GM18909 (cell line): Measurements from ENCODE around the gene CFAP97D1.

Experiments
- ATAC-seq: cut with Tn5 transposase; IDR thresholded peaks from one replicate; pipeline ENCODE4 v1.9.1; 2021; ENCODE audit warnings: mild to moderate bottlenecking; ENCODE audit not compliant: unreplicated experiment, poor library complexity

Gene CFAP97D1

DNA sequence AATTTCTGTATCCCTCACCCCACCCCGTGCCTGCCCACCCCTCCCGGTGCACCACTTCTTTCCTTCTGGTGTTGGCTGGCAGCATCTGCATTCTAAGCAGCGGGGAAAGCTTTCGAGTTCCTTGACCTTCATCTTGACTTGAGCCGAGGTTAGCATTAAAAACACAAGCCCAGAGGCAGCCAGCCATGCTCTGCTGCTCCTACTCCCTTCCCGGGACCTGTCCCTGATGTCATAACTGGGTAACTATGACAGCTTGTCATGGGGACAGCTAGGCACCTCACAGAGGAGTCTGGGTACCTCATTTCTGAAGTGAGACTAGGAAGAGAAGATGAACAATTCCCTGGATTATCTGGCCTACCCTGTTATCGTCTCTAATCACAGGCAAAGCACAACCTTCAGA lies at the start of gene CFAP97D1:
CFAP97D1 (plus strand) TSS at position 301 of the 400 bp plus-strand sequence; CDS start at position 329, 28 bp downstream.
- ATAC-seq, result no peak

DNA sequence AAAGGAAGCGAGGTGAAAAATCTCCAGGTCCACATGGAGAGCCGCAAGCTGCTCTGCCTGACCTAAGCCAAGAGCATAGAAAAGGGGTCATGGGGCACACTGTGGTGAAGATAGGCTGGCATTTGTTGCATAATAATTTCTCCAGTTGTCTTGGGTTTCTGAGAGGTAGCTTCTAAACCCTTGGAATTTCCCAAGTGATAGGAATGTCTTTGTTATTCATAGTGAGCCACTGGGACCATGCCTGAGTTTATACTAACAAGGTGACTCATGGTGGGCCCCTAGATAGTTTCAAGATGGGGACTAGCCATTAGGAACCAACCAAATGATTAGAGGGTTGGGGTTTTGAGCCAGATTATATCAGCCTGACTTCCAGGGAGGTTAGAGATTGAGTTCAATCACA lies 47.3 kb upstream of the CFAP97D1 start:
- ATAC-seq, result no peak

DNA sequence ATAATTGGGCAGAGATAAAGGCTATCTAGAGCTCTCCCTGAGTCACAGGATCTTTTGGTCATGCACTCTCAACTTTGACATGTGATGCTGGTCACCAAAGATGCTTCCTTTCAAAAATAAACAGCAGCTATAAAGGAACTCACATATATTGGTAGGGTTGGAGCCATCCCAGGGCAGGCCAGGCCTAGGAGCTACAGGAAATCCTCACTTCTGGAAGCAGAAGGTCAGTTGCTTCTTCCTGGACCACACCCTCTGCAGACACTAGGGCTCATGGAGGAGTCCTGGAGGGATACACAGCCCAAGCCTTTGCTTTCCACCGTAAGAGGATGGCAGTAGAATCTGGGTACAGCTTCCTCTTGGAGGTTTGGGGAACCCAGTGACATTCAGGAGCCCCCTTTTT lies 46.3 kb upstream of the CFAP97D1 start:
- no peak for ATAC-seq

DNA sequence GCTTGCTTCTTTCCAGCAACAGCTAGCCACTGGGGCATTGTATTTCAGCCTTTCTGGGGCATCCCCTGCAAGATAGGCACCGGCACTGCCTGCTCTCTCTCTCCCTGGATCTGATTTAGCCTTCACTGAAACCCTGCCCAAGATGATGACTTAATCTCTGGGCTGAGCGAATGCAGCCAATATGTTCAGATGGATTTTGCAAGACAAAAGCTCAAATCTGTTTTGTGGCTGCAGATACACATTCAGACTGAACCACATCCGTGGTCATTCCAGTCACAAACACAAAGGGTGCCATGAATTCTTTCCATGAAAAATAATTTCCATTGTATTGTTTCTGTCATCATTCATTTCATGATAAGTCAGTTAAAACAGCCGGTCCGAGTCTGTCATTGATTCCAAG lies 45.9 kb upstream of the CFAP97D1 start:
- ATAC-seq, result no peak

DNA sequence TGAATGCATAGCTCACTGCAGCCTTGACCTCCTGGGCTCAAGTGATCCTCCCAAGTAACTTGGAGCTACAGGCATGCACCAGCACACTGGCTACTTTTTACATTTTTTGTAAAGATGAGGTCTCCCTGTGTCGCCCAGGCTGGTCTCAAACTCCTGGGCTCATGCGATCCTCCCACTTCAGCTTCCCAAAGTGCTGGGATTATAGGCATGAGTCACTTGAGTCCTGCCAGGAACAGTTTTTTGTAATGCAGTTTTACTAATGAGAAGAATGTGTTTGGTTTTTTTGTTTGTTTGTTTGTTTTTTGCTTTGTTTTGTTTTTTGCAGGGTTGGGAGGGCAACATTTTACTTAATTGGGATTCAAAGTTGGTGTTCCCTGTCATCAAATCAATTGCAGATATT lies 43.8 kb upstream of the CFAP97D1 start:
- ATAC-seq, result no peak

DNA sequence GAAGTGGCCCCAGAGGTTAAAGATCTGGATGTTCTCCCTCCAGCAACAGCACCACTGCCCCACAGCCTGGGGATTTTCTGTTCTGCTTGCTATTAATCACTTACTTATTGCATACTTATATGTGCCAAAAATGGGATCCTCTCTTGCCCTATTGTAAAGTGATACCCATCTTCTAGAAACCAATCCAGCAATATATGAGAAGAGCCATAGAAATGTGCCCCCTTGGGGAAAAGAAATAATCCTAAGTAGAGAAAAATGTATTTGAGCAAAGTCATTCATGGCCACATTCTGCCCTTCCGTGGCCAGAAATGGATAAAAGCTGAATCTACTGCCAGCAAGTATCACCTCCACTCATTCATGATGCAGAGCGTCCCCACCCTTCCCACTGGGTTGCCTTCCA lies 42.5 kb upstream of the CFAP97D1 start:
- no peak for ATAC-seq

DNA sequence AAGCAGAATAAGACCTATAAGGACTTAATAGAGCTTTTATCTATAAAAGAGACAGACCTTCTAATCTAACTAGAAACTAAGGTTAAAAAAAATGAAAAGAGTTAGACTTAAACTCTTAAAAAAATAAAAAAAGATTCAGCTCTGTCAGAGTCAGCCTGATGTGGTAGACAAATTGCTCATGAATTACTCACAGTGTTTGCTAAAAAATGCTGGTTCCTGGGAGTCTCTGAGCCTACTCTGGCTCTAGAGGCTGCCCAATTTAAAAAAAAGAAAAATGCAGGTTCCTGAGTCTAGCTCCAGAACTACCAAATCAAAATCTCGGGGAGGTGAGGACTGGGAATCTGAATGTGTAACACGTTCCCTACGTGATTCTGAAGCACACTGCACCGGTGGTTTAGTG lies 39.7 kb upstream of the CFAP97D1 start:
- no peak for ATAC-seq

DNA sequence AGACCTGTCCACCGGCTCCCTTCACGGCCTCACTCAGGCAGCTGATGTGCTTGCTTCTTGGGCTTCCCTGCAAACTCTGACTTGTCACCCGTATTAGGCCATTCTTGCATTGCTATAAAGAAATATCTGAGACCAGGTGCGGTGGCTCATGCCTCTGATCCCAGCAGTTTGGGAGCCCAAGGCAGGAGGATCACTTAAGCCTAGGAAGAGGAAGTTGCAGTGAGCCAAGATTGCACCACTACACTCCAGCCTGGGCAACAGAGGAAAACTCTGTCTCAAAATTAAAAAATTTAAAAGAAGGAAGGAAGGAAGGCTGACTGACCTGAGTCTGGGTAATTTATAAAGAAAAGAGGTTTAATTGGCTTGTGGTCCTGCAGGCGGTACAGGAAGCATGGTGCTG lies 38.6 kb upstream of the CFAP97D1 start:
- no peak for ATAC-seq

DNA sequence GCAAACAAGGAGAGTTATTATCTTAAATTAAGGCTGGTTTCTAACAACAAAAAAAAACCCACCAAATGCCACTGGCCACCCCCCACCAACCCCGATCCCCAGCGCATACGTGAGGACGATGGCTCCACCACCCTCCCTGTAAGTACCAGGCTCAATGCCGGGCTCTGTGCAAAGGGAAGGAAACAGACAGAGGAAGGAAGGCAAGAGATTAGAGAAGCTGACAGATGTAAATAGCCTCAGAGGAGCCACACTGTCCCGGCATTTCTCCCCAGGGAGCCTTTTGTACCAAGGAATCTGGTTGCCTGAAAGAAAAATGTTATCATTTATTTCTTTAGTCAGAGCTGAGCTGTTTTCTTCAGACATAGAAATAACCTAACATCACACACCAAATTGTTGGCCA lies 34.7 kb upstream of the CFAP97D1 start:
- ATAC-seq, result no peak

DNA sequence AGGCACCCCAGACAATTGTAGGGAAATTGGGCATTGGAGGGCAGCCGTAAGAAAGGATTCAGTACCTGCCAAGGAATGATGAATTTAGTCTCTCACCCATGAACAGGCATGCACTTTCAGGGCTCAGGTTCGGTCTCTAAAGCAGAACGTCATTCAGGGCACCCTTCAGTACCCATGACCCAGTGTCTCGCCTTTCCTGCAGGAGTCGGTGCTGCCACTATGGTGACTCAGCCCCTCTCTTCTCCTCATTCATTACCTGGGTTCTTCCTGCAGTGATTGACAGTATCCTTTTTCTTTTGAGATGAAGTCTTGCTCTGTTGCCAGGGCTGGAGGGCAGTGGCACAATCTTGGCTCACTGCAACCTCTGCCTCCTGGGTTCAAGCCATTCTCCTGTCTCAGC lies 30.1 kb upstream of the CFAP97D1 start:
- no peak for ATAC-seq

DNA sequence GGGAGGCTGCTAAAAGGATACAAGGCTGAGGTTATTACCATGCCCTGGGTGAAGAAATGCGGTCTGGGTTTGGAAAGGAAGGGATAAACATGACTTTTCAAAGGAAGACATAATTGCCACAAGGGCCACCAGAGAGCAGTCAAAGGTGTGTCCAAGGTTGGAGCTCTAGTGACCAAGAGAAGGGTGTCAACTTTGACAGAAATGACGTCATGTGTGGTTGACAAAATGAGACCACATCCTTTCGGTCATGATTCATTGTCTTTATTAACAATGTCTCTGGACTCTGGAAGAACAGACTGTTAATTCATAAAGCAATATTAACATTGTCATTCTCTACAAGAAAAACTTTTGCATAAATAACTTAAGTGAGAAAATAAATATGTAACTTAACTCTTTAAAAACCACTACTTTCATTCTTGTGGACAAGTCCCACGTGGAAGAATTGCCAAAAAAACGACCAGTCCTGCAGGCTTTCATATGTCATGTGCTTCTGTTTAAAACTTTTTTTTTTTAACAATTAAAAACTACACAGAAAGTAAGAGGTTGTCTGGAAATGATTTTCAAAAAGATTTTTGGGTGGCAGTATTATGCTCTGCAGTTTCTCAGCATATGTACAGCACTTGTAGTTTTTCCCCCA lies 26.6 kb upstream of the CFAP97D1 start:
- ATAC-seq, result no peak

DNA sequence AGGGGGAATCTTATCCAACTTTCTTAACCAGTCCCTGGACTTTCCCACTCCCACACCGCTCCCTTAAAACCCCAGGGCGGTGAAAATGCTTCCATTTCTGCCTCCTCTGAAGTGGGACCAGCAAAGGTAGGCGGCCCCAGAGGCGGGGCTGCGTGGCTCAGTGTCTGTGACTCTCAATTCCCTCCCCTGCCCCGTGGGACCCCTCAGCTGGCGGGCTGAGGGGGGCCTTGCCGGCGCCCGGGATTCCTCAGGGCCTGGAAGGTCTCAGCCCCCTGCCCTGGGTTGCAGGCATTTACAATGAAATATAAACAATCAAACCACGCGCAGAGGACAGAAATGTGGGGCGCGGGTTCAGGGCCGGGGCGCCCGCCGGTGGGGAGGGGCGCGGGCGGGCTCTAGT lies 25.3 kb upstream of the CFAP97D1 start:
- ATAC-seq, result no peak

DNA sequence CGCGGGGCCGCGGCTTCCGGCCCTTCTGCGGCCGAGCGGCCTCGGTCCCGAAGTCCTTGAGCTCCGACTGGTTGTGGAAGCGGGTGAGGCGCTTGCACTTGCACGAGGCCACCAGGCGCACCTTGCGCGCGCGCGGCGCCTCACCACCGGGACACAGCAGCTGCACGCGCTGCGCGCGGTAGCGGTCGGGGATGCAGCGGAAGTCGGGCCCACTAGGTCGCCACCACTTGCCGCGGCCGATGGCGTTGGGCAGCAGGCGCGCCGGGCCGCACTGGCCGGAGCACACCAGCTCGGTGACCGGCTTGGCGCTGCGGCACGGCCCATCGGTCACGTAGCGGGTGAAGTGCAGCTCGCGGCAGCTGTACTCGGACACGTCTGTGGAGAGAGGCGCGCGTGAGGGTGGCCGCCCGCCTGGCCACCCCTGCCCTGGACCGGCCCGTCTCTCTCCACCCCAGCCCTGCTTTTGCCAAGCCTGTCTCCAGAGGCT lies 24.8 kb upstream of the CFAP97D1 start:
- ATAC-seq, result no peak

DNA sequence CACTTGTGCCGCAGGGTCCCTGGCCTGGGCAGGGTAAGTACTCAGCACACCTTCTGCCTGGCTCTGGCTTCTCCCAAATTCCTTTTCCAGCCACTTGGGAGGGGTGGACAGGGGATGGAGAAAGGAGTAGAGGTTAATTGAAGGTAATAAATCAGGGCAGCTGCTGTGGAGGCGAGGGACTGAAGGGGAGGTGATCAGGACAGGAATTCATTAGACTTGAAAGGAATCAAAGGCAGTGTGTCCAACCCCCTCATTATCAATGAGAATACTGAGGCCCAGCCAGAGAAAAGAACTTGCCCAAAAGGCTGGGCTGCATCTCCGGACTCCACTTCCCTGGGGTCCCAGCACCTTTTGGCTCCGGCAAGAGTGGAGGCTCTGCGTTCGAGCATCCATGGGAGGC lies 24.0 kb upstream of the CFAP97D1 start:
- ATAC-seq, result no peak

DNA sequence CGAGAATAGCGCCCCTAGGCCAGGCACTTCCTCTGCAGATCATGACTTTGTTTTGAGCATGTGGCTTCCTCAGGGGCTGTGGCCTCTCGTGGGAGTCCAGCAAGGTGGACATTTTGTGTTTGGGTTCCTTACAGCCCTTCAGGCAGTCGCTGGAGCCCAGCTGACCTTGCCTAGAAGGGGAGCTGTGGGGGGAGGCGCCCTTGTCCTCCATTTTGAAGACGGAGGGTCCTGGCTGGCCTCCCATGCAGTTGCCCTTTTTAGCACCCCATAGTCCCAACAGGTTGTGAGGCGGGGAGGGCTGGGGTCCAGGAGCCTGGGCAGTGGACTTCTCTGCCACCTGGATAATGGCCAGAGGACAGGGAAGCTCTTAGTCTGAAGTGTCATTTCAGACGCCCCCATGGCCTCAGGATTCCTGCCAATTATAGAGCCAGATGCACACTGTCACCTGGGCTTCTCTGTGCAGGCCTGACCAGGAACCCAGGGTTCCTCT lies 23.0 kb upstream of the CFAP97D1 start:
- no peak for ATAC-seq

DNA sequence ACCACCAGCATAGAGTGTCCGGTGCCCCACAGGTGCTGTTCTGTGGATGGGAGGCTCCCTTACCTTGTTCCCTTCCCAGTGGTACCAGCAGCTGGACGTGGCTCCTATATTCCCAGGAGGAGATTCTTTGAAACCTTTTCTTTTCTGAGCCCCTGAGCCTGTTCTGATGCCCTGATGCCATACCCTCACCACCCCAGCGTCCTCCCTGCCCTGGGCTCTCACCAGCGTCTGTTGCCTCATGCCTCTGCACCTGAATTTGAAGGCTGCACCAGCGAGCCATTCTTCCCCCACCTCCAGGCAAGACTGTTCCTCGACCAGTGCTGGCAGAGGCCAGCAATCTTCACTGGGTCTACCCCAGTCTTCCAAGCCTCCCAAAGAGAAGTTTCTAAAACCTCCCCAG lies 22.1 kb upstream of the CFAP97D1 start:
- no peak for ATAC-seq

DNA sequence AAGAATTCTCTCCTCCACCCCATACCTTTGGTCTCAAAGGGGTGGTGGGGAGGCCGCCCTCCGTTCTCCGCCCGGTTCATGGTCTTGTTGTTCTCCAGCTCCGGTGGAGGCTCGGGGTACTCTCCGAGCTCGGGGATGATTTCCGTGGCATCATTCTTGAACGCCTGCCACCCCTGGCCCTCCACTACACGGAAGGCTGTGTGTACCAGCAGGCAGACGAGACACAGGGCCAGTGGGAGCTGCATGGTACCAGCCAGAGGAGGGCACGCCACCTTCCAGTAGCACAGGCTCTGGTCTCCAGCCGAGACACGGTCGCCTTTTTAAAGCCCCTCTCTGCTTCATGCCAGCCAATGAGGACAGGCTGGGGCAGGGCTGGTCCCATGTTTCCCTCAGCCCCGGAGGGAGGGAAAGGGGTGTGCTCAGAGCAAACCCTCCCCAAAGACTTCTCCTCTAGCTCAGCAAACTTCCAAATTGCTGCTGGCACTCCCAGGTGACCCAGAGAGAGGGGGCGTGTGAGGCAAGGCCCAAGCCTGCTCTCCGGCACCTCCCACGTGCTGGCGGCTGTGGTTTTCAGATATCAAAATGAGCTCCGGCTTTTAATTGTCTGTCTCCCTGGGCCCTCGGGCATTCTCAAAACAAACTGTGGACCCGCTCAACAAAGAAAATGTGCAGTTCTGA lies 21.6 kb upstream of the CFAP97D1 start, which contains the start of gene SOST:
SOST (minus strand) TSS at position 295 of the 678 bp plus-strand sequence; CDS start at position 245, 50 bp downstream.
- no peak for ATAC-seq

DNA sequence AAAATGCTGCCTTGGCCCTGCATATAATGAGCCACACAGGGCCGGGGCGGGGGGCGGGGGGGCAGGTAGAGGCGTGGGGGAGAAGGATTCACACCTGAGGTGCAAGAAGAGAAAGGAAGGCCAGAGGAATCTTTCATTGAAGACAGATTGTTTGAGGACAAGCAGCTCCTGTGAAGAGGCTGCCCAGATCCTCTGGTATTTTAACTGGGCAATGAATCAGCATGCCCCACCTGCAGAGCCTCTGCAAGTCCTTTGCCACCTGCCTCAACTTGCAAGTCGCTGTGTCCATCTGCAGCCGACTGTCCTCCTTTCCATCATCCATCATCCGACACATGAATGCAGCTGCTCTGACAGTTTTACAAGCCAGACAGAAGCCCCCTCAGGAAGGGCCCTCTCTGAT lies 20.4 kb upstream of the CFAP97D1 start:
- ATAC-seq, result no peak

DNA sequence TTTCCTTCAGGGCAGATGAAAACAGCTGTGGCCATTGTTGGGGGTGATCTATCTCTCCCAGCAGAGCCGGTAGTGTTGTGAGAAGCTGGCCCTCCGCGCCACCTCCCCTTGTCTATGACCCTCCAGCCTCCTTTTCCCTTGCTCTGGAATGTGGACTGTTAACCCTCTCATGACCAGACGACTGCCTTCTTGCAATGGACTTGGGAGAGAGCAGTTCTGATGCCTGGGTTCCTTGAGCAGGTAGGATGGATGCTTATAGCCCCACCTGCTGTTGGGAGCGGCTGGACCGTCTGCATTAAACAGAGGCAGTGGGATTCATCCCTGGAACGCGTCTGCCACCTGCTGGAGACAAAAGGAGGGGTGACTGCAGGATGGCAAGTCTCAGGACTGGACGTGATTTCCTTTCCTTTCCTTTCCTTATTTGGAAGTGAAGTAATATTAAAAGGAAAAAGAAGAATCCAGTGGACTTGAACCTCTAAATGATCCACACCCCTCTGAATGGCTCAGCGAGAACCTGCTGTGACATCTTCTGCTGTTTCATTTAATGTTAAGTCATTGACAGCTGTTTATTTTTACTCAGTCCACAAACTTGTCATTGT lies 19.9 kb upstream of the CFAP97D1 start:
- no peak for ATAC-seq

DNA sequence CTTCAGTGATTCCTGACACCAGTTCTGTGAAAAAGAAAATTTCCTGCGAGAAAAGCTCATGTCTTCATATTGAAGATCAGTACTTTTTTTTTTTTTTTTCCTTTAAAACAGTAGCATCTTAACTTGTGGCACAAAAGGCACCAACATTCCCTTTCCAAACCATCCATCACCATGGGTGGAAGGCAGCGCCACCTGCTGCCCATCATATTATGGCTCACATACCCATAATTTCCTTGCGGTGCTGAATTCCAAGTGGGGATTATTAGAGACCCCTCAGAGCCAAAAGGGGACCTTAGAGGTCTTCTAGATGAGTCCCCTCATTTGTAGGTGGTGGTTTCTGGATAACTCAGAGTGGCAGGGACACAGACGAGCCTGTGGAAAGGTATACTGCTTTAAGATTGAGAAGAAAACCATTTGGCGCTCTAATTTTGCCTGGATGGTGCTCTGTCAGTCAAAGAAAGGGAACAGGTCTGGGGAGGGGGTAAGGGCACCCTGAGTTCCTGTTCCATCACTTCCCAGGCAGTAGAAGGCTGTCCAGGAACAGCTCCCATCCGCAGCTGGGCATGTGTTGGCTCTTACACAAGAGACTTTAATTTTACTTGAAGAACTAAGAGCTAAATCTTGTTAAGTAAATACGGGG lies 13.7 kb upstream of the CFAP97D1 start:
- no peak for ATAC-seq
